Chondrocyte (in vitro differentiated cells): Measurements from ENCODE around the gene CEMIP. TPM values are rescaled to one million over a fixed set of nuclear protein-coding genes. Genes with fewer than 3 reads are reported as not detected.

Experiments
- DNase-seq: peaks from one replicate; pipeline ENCODE4 v3.0.0; 2021; ENCODE audit warnings: mixed read lengths, low spot score
- H3K27ac Mint-ChIP-seq: one replicate; pipeline ENCODE4 v1.8.0; 2021; ENCODE audit warnings: mild to moderate bottlenecking, moderate library complexity, mixed read lengths; ENCODE audit not compliant: unreplicated experiment
- H3K27me3 Mint-ChIP-seq: 2 replicates; pipeline ENCODE4 v1.8.0; 2021; ENCODE audit warnings: low read depth, mixed read lengths
- H3K36me3 Mint-ChIP-seq: 2 replicates; pipeline ENCODE4 v1.8.0; 2021; ENCODE audit warnings: low read depth, mixed read lengths
- H3K4me1 Mint-ChIP-seq: 2 replicates; pipeline ENCODE4 v1.8.0; 2021; ENCODE audit warnings: low read depth, mild to moderate bottlenecking, mixed read lengths
- H3K4me3 Mint-ChIP-seq: one replicate; pipeline ENCODE4 v1.8.0; 2021; ENCODE audit warnings: mild to moderate bottlenecking, moderate library complexity, mixed read lengths; ENCODE audit not compliant: unreplicated experiment
- H3K9me3 Mint-ChIP-seq: 2 replicates; pipeline ENCODE4 v1.8.0; 2021; ENCODE audit warnings: low read depth, mixed read lengths
- total RNA-seq: library from RNA; stranded (reverse); gene quantifications from 3 replicates; pipeline ENCODE4 v1.2.1, GENCODE V29; 2021
- TF ChIP-seq, protein P1 (sequence below): fragments of 200-600 bp; sonication (generic); IDR thresholded peaks from 2 replicates; pipeline ENCODE4 v1.5.0; 2021; ENCODE audit warnings: antibody characterized with exemption, mild to moderate bottlenecking, moderate library complexity

Gene CEMIP
- total RNA-seq, 1 donor from 2014 or later: 146 TPM

GRCh38 chr15:80946576-80946975 lies 167.4 kb downstream of the CEMIP start:
- DNase-seq: no peak
- TF ChIP-seq, protein P1, sequence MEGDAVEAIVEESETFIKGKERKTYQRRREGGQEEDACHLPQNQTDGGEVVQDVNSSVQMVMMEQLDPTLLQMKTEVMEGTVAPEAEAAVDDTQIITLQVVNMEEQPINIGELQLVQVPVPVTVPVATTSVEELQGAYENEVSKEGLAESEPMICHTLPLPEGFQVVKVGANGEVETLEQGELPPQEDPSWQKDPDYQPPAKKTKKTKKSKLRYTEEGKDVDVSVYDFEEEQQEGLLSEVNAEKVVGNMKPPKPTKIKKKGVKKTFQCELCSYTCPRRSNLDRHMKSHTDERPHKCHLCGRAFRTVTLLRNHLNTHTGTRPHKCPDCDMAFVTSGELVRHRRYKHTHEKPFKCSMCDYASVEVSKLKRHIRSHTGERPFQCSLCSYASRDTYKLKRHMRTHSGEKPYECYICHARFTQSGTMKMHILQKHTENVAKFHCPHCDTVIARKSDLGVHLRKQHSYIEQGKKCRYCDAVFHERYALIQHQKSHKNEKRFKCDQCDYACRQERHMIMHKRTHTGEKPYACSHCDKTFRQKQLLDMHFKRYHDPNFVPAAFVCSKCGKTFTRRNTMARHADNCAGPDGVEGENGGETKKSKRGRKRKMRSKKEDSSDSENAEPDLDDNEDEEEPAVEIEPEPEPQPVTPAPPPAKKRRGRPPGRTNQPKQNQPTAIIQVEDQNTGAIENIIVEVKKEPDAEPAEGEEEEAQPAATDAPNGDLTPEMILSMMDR: no peak
- Mint-ChIP-seq H3K27me3 (no peaks in the 10 kb centered on the region), H3K9me3 (no peaks in the 10 kb centered on the region), H3K4me3 (no peak overlapping the region), H3K36me3 (peaks cover 52% of the 10 kb centered on the region), H3K4me1 (peaks cover 8% of the 10 kb centered on the region), H3K27ac (no peak overlapping the region)

- Mint-ChIP-seq H3K27ac (no peak overlapping the region), H3K4me1 (peaks cover 20% of the 10 kb centered on the region), H3K36me3 (peaks cover 47% of the 10 kb centered on the region), H3K9me3 (no peaks in the 10 kb centered on the region), H3K4me3 (no peak overlapping the region), H3K27me3 (no peaks in the 10 kb centered on the region)
- TF ChIP-seq, protein P1: no peak
- no peak for DNase-seq
These were observed 169.6 kb downstream of the CEMIP start for GRCh38 chr15:80948651-80949292.

- TF ChIP-seq, protein P1: no peak
- H3K4me1 Mint-ChIP-seq: peaks cover 30% of the 10 kb centered on the region
- H3K27me3 Mint-ChIP-seq: no peaks in the 10 kb centered on the region
- no peaks in the 10 kb centered on the region for H3K9me3 Mint-ChIP-seq
- peak overlapping the region; percentile 22 for H3K27ac Mint-ChIP-seq
- peaks cover 41% of the 10 kb centered on the region for H3K36me3 Mint-ChIP-seq
- no peak overlapping the region for H3K4me3 Mint-ChIP-seq
- DNase-seq: no peak
These were observed 170.6 kb downstream of the CEMIP start for GRCh38 chr15:80949756-80950155.

- TF ChIP-seq, protein P1: no peak
- H3K4me3 Mint-ChIP-seq: no peak overlapping the region
- peaks cover 39% of the 10 kb centered on the region for H3K36me3 Mint-ChIP-seq
- no peak for DNase-seq
- H3K4me1 Mint-ChIP-seq: peaks cover 31% of the 10 kb centered on the region
- H3K9me3 Mint-ChIP-seq: no peaks in the 10 kb centered on the region
- H3K27me3 Mint-ChIP-seq: no peaks in the 10 kb centered on the region
- H3K27ac Mint-ChIP-seq: no peak overlapping the region
These were observed 171.3 kb downstream of the CEMIP start for GRCh38 chr15:80950291-80951078.

- no peak for DNase-seq
- no peaks in the 10 kb centered on the region for H3K9me3 Mint-ChIP-seq
- TF ChIP-seq, protein P1: no peak
- H3K4me1 Mint-ChIP-seq: peaks cover 37% of the 10 kb centered on the region
- H3K4me3 Mint-ChIP-seq: no peak overlapping the region
- H3K36me3 Mint-ChIP-seq: peaks cover 31% of the 10 kb centered on the region
- H3K27ac Mint-ChIP-seq: no peak overlapping the region
- H3K27me3 Mint-ChIP-seq: no peaks in the 10 kb centered on the region
These were observed 172.8 kb downstream of the CEMIP start for GRCh38 chr15:80951941-80952340.
